K562 (cell line): ENCODE results near the gene SLC40A1.

Experiments
- CTCF ChIP-seq, 3 experiments: IDR thresholded peaks in 2 of 3; conservative IDR thresholded peaks in 1 of 3; 2 replicates each; pipeline ENCODE4 v1.5.1; 2011 to 2012; ENCODE audit warnings: low read length in 3 of 3, mild to moderate bottlenecking in 3 of 3, control low read depth in 2 of 3, improper control_type of control experiment in 1 of 3, inconsistent platforms in 1 of 3, low read depth in 1 of 3, mixed read lengths in 1 of 3, moderate library complexity in 1 of 3; ENCODE audit not compliant: insufficient read depth in 2 of 3
- JUNB ChIP-seq: fragments of 450-650 bp; formaldehyde crosslinking; conservative IDR thresholded peaks from 2 replicates; pipeline ENCODE4 v1.4.0; 2020; ENCODE audit warnings: mild to moderate bottlenecking
- KDM2B ChIP-seq: fragments of 250-450 bp; sonication (Bioruptor Pico); IDR thresholded peaks from 2 replicates; pipeline ENCODE4 v1.8.0; 2021; ENCODE audit warnings: mild to moderate bottlenecking, moderate library complexity
- PHB ChIP-seq: fragments of 250-450 bp; sonication (Bioruptor Pico); IDR thresholded peaks from 2 replicates; pipeline ENCODE4 v1.5.0; 2021
- POLR2A ChIP-seq: fragments of 450-650 bp; conservative IDR thresholded peaks from 2 replicates; pipeline ENCODE4 v1.6.1; 2016
- POLR2AphosphoS5 ChIP-seq: IDR thresholded peaks from 2 replicates; pipeline ENCODE4 v1.6.1; 2011; ENCODE audit warnings: mild to moderate bottlenecking, low read depth, low read length, moderate library complexity; ENCODE audit not compliant: control insufficient read depth, insufficient read depth
- POLR2B ChIP-seq: fragments of 450-650 bp; IDR thresholded peaks from 2 replicates; pipeline ENCODE4 v1.6.1; 2018; ENCODE audit warnings: low read depth; ENCODE audit not compliant: partially characterized antibody
- TAF1 ChIP-seq: IDR thresholded peaks from 2 replicates; pipeline ENCODE4 v1.6.1; 2011; ENCODE audit warnings: mild to moderate bottlenecking, low read length, moderate library complexity; ENCODE audit not compliant: insufficient read depth, control insufficient read depth, severe bottlenecking; ENCODE audit errors: extremely low read depth
- YY1 ChIP-seq, 3 experiments: IDR thresholded peaks; 2 replicates each; pipeline ENCODE4 v1.6.1; 2011; ENCODE audit warnings: low read length in 2 of 3, mild to moderate bottlenecking in 2 of 3, moderate library complexity in 2 of 3, borderline replicate concordance in 1 of 3, control low read depth in 1 of 3, low read depth in 1 of 3; ENCODE audit not compliant: insufficient read depth in 3 of 3, insufficient replicate concordance in 2 of 3, control insufficient read depth in 1 of 3, insufficient read length in 1 of 3; ENCODE audit errors: extremely low read depth in 1 of 3
- TF ChIP-seq, protein P1 (sequence below): fragments of 450-650 bp; IDR thresholded peaks from 2 replicates; pipeline ENCODE4 v1.6.1; 2016; ENCODE audit warnings: missing biosample characterization, missing genetic modification characterization
- TF ChIP-seq, protein P2 (sequence below): sonication (generic); formaldehyde crosslinking; IDR thresholded peaks from 2 replicates; pipeline ENCODE4 v1.8.1; 2023; ENCODE audit warnings: mild to moderate bottlenecking, missing genetic modification reagents

GRCh38 chr2:189534854-189535832 is 45.4 kb downstream of the SLC40A1 start:
- TF ChIP-seq PHB: no peak
- TF ChIP-seq CTCF (IDR thresholded peaks at IDR 0.05 in 2 of 3, conservative IDR thresholded peaks at IDR 0.05 in 1 of 3; ENCODE audit: insufficient read depth in 2 of 3, low read depth in 1 of 3, low read length in 3 of 3): no peak
- TF ChIP-seq POLR2AphosphoS5: no peak
- no peak for TF ChIP-seq POLR2A
- no peak for TF ChIP-seq TAF1
- TF ChIP-seq POLR2B: no peak
- TF ChIP-seq JUNB (CRISPR knock-in tag): no peak
- no peak for TF ChIP-seq YY1 (IDR thresholded peaks at IDR 0.05; ENCODE audit: borderline replicate concordance in 1 of 3, control insufficient read depth in 1 of 3, extremely low read depth in 1 of 3, insufficient read depth in 3 of 3, insufficient read length in 1 of 3, insufficient replicate concordance in 2 of 3, low read depth in 1 of 3, low read length in 2 of 3)
- no peak for TF ChIP-seq KDM2B
- TF ChIP-seq, protein P1, sequence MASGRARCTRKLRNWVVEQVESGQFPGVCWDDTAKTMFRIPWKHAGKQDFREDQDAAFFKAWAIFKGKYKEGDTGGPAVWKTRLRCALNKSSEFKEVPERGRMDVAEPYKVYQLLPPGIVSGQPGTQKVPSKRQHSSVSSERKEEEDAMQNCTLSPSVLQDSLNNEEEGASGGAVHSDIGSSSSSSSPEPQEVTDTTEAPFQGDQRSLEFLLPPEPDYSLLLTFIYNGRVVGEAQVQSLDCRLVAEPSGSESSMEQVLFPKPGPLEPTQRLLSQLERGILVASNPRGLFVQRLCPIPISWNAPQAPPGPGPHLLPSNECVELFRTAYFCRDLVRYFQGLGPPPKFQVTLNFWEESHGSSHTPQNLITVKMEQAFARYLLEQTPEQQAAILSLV (tag): no peak
- TF ChIP-seq, protein P2, sequence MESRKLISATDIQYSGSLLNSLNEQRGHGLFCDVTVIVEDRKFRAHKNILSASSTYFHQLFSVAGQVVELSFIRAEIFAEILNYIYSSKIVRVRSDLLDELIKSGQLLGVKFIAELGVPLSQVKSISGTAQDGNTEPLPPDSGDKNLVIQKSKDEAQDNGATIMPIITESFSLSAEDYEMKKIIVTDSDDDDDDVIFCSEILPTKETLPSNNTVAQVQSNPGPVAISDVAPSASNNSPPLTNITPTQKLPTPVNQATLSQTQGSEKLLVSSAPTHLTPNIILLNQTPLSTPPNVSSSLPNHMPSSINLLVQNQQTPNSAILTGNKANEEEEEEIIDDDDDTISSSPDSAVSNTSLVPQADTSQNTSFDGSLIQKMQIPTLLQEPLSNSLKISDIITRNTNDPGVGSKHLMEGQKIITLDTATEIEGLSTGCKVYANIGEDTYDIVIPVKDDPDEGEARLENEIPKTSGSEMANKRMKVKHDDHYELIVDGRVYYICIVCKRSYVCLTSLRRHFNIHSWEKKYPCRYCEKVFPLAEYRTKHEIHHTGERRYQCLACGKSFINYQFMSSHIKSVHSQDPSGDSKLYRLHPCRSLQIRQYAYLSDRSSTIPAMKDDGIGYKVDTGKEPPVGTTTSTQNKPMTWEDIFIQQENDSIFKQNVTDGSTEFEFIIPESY (CRISPR knock-in tag): no peak
